Measurements from ENCODE around the gene ADAMTSL3.

The ADAMTSL3 gene

DNA sequence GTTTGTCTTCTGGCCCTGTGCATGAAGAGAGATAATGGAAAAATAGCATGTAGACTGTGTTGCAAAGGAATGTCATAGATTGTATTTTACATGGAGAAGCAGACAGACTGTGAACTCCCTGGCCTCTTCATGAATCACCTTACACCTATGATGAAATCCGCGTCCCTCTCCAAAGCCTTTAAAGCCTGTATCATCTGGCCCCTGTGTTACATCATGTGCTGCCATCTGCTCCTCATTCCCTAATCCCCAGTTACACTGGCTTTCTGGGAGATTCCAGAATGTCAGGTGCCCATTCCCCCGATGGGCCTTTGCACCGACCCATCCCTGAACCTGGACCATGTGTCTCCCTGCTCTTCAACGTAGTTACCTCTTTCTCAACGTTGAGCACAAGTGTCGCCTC lies 190.8 kb downstream of the ADAMTSL3 start:
- no peak for DNase-seq

DNA sequence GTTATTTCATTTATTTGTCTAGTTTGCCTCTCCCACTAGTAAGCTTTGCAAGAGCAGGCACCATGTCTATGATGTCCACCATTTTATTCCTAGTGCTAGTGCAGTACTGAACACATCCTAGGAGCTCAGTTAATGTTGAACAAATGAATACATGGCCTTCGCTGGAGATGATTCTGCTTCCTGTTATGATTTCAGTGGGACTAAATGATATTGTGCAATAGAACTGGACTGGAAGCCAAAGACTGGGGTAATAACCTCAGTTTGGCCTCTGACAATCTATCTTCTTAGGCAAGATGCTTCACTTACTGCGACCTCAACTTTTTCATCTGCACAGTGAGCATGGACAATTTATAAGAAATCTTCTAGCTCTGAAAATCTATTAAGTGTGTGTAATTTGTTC lies 191.3 kb downstream of the ADAMTSL3 start:
- DNase-seq, result no peak

DNA sequence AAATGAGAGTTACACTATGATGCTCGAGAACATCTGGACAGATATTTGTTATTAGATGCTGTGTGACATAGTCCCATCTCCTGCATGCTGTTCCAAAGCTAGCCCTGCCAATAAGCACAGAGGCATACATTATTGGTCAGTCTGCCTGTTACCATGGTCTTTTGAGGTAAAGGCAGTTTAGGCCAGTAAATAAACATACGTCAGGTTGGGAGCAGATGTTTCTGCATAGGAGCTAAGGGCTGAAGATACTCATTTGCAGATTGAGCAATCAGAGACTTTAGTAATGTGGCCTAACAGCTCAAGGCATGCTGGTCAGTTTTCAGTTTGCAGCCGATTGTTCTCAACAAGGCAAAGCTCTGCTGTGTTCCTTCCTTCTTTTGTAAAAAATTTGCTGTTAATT lies 192.9 kb downstream of the ADAMTSL3 start:
- no peak for DNase-seq

DNA sequence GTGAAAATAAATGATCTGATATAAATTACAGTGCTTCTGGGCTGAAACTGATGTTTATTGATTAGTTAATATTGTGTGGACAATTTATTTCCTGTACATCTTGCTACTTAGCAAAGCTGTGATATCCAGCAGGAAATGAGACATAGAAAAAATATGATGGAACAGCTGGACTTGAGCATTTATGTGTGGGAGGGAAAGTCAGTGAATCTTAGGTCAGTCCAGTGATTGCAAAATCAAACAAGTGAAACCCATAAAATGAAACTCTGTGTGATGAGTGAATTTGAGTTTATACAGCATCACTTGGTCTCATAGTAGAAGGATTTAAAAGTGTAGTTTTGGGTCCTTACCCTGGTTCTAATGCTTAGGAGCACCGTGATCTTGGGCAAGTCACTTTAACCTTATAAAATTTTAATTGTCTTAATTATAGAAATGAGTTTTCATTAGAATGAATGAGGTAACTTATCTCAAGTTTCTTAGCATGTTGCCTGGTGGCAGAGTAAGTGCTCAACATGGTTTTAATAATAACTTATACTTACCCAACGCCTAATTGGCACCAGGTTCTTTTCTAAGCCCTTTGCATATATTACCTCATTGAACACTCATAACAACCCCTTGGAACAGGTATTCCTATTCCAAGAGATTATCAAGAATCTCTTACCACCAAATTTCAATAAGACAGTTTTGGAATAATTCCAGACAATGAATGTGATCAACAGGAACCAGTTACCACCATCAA lies 194.6 kb downstream of the ADAMTSL3 start:
- no peak for DNase-seq

DNA sequence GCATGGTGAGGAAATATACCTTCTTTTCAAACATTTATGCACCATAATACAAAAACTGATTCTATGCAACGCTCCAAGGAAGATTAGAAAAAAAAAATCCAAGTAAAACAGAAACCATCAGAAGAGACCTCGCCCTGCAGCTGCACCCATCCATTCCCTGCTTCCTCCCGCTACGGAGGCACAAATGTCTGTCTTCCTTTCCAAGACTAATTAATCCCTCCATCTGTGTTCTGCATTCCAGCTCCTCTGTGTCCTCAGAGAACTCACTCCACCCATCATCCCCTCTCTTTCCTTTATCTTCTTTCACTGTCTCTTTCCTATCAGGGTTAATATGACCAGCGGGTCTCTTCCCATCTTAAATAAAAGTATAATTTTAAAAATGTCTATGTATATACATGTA lies 196.1 kb downstream of the ADAMTSL3 start:
- no peak for DNase-seq

DNA sequence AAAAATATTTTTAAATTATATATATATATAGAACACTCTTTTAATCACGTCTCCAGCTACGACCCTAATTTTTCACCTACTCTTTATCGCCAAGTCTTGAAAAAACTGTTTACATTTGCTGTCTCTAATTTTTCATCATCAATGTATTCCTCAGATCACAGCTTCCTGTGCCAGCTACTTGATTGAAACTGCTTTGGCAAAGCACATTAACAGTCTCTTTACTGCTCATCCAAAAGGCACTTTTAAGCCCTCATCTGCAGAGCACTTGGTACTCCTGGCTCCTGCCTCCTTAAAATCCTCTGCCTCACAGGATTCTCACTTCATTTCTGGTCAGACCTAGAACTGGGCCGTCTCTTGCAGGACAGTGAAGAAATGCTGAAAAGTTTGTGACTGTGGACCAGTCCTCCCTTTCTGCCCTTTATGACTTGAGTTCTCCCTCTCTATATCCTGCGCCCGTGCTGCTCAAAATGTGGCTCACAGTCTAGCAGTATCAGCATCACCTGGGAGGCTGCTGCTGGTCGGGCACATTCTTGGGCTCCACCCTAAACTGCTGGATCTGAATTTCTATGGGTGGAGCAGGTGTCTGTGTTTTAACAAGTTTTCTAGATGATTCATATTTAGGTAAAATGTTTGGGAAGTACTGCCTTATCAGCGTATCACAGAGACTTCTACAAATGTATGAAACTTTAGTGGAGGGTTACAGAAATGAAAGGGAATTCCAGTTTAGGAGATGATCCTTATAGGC lies 196.8 kb downstream of the ADAMTSL3 start:
- no peak for DNase-seq

DNA sequence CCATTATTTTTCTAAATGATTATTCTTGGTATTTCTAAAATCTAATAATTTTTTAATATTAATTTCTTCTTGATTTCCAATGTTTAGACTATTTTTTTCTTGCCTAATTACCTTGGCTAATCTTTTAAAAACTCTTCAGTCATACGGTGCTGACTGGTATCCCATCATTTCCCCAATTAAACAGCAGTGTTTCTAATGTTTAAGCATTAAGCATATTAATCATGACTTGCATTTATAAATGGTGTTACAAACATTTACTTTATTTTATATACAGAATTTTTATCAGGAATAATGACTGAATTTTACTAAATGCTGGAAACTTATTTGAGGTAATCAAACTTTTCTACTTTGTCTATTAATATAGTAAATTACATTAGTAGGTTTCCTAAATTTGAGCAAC lies 199.3 kb downstream of the ADAMTSL3 start:
- DNase-seq, result no peak

DNA sequence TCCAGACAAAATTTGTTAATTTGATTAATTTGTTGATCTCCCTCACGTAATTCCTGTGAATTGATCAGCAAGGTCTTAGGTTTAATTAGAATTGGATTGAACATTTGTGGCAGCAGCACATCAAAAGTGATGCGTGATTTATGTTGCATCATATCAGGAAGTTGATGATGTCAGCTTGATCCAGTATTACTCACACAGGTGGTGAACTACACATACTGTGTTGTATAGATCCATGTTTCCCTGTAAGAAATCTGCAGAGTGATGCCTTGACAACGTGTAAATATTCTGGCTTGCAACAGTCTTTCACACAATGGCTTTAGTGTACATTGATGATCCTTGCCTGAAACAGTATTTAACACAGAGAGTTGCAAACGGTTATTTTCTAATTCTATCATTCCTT lies 200.4 kb downstream of the ADAMTSL3 start:
- DNase-seq, result no peak

DNA sequence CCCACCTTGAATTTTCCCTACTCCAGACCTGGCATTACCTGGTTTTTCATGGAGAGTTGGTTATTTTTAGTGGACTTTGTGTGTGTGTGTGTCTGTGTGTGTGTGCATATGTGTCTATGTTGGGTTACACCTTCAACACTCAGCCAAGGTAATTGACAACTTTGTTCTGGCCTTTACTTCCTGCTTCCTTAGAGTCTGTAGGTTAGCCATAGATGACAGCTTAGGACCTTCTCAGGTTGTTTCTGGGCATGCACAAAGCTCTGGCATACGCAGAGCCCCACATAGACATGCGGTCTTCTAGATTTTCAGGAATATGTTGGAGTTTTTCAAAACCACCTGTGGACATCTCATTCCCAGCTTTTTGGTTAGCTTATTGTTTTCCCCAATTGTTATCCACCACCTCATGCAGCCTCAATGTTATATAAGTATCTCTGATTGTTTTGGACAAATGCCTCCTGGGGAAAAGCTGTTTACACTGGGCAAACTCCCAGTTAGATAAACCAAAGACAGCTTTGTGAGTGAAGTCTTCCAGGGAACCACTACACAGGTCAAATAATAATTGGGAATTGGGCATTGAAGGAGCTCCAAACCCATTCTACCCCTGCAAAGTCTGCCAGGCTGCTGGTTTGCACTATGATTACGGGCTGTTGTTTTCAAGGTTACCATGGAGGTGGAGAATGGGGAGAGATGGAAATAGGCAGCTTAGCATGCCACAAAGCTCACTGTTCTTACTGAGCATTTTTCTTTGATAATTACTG lies 201.2 kb downstream of the ADAMTSL3 start:
- no peak for DNase-seq

DNA sequence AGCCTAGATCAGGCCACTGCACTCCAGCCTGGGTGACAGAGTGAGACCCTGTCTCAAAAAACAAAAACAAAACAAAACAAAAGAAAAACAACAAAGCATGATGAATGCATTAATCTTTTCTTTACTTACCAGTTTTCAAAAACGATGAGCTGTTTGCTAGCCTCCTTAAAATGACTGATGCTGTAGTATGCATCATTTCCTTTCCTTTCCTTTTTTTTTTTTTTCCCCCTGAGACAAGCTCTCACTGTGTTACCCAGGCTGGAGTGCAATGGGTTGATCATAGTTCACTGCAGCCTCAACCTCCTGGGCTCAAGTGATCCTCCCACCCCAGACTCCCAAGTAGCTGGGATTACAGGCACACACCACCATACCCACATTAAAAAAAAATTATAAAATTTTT lies 202.0 kb downstream of the ADAMTSL3 start:
- no peak for DNase-seq

DNA sequence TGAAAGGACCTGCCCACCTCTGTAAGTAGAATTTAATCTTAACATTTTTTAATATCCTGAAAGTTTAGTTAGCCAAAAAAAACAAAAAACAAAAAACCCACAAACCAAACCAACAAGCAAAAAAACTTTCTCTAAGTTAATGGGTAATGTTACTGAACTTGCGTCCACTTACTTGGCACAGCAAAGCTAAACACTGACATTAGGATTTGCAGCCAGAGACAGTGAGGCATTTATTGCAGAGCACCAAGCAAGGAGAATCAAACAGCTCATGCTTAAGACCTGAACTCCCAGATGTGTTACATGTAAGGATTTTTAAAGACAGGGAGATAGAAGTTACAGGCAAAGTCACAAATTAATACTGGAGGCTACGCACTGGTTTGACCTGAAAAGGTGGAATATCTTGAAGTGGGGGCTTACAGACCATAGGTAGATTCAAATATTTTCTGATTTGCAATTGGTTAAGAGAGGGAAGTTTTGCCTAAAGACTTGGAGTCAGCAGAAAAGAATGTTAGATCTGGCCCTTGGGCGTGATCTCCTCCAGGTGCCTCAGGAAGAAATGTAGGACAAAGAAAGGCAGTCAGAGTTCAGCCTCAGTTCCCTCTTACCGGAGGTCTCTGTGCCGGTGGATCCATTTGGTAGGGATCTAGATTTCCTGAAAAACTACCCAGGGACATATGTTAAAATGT lies 205.0 kb downstream of the ADAMTSL3 start:
- DNase-seq, result no peak

DNA sequence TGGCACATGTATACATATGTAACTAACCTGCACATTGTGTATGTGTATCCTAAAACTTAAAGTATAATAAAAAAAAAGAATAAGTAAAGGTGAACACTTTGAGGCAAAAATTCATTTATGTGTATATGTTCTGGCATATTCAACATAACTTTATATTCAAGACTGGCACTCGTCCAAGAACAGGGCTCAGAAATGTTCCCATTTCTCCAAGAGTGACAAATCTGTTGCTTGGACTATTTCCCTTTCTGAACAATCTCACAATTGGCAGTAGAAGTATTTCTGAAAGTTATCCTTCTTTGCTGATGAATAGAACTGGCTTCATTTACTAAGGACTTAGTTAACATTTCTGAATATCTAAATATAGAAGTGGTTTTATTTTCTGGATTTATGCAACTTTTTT lies 212.8 kb downstream of the ADAMTSL3 start:
- no peak for DNase-seq

DNA sequence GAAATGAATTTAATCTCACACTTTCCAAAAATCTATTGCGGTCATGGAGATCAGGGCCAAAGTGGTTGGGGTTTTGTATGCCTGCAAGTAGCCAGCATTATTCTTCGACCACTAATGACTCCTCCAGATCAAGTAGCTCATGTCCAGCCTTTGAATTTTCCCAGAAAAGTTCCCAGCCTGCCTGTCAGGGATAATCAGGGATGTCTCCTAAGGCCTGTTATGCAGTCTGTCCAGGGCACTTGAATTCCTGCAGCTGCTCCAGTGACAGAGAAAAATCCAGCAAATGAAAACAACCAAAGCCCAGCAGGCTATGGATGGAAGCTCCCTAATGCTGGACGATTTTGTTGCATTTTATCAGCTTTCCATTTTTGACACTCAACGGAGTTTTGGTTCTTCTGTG lies 215.4 kb downstream of the ADAMTSL3 start:
- no peak for DNase-seq

DNA sequence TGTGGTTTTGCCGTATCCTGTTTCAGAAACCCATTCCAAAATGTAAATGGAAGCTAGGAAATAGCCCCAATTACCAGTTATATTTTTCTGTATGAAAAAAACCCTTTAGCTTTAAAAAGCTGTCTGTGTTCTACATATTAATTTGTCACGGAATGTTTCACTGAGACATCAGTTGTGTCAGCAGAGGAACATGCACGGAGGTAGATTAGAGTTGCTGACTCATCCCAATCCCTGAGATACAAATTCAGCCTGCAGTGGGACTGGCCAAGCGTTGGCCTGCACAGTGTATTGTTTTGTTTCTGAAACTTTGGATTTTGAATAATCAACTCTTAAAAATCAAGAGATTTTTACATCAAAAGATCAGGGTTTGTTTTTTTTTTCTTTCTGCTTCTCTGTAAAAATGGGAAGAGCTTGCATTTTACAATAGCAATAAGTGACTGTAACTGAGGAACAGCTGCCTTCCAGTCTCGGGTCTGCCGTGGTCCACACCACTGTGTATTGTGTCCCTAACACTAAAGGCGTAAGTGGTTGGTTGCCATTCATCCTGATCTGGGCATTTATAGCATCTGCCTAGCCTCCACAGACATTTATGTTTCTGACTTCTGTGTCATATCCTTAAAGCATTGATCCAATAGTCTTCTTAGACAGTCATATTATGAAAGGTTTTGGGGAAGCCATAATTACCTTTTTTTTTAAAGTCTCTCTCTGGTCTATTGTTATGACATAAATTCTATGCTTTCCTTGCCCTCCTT lies 218.1 kb downstream of the ADAMTSL3 start:
- no peak for DNase-seq

DNA sequence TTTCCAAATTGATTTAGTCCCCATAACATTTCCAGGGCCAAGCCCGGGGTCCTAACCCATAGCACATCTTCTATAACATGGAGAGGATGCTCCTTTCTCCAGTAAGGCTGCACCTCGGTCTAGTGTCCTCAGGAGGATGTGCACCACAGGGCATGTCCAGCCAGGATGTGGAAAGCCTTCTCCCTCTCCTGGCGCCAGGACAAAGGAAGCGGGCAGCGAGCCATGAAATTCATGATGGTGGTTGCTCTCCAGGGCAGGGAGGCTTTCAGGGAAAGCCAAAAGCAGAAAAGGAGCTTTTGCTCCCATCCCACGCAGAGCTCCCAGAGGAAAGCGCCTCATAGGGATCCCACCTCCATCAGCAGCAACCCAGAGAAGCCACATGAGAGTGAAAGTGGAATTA lies 220.0 kb downstream of the ADAMTSL3 start:
- DNase-seq, result no peak

DNA sequence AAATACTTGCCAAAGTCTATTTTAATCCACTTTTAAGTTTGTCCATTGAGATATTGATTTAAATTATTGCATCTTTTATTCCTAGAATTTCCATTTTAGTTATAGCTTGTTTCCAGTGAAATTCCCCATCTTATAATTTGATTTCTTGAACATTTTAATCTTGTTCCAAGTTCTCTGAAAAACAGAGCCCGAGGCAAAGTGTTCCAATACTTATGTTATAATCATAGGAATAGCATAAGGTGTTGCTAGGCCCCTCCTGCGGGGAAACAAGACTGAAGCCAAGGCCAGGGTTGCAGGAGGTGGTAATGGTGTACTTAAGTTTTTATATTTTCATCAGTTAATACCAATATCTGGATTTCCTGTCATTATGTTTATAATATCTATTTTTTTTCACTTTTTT lies 226.6 kb downstream of the ADAMTSL3 start:
- DNase-seq, result no peak

DNA sequence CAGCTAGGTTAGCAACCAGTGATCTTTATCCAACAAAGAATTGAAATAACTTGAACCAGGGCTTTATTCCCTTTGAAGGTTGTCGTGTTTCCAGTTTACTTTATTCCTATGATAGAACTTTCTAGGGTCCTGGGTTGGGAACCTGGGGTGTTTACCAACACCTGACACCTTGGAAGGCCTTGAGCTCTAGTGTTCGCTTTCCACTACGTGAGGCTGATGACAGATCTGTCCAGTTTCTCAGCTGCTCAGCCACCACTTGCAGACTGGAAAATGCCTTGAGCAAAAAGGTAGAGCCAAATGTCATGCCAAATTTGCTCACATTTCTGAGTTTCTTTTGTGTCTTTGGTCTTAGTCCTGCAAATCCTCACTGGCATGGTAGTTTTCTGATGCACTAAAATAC lies 227.2 kb downstream of the ADAMTSL3 start:
- DNase-seq, result no peak

DNA sequence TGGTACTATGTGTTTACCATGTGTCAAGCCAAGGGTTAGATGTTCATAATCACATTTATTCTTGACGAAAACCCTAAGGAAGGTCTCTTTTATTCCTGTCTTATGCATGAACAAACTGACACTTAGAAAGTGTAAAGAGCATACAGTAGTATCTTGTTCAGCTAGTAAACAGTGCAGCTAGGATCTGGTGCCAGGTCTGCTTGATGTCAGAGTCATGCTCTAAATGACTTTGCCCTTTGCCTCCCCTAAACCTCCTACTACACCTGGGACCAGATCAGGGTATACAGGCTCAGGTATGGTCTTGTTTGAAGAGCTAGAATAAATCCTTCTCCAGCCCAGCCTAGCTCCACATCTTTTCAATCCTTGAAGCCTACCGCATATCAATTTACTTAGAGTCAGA lies 232.4 kb downstream of the ADAMTSL3 start:
- no peak for DNase-seq

DNA sequence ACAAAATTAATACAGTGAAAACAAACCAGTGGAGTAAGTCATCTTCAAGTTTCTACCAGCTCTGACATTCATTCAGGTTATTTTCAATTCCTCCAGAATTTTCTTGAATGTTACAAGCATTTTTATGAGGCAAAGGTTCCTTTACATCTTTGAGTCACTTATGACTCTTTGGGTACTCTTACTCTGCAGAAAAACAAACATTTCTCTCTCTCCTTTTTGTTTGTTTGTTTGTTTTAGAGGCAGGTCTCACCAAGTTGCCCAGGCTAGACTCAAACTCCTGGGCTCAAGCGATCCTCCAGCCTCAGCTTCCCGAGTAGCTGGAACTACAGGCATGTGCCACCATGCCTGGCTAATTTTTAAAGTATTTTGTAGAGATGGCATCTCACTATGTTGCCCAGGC lies 233.5 kb downstream of the ADAMTSL3 start:
- no peak for DNase-seq

DNA sequence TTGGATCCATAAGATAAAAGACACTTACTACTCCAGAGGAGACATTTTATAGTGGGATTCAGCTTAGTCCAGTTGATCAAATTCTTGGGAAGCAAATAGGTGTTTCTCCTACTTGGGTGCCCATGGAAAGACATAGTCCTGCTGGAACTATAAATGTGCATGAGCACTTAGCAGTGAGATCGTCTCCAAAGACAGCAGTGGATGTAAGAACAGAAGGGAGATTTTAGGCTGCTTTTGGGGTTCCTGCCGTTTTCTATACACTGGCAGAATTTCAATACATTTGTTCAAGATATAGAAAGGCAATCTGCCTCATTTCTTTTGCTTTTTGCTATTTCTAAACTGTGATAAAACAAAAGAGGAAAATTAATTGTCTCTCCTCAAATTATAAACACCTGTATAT lies 234.0 kb downstream of the ADAMTSL3 start:
- no peak for DNase-seq

DNA sequence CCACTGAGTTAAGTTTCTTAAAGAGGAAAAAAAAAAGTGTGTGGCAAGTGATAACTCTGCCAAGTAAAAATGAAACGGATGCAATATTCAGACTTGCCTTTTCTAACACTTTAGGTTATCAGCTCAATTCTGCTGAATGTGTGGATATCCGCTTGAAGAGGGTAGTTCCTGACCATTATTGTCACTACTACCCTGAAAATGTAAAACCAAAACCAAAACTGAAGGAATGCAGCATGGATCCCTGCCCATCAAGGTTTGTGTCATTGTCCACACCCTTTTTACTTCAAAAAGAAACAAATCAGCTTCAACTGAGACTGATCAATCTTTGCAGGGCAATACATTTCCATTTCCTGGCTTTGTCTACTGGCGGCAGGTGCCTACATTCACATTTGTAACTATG lies 236.1 kb downstream of the ADAMTSL3 start:
- DNase-seq, result no peak

DNA sequence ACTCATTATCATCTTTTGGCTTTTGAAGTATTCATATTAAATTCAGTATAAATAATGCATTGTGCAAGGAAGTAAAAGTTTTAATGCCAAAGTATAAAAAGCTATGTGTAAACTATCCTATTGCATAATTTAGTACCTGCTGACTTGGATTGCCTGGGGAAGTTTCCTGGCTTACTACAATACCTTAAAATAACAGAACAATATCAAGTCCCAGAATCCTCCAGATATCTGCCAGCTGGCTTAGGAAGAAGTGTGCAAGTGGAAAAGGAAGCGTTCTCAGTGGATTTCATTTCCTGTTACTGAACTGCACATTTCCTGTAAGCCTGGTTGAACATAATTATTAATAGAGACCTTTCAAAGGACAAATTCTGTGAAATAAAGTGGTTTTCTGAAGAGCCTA lies 236.7 kb downstream of the ADAMTSL3 start:
- DNase-seq, result no peak

DNA sequence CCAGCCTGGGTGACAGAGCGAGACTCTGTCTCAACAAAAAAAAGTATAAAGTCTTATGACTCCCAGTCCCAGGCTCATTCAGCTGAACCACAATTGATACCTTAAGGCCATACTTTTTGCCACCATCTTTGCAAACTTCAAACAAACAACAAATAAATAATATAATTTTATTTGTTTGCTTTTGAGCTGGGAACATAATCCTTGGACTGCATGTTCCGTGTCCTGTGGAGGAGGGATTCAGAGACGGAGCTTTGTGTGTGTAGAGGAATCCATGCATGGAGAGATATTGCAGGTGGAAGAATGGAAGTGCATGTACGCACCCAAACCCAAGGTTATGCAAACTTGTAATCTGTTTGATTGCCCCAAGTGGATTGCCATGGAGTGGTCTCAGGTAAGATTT lies 238.6 kb downstream of the ADAMTSL3 start:
- no peak for DNase-seq
